H1 (cell line): ENCODE results near the gene ZNF284. TPM values are rescaled to one million over a fixed set of nuclear protein-coding genes. Genes with fewer than 3 reads are reported as not detected.

Experiments
- CTCF ChIA-PET: fragments of 300-600 bp; sonication (Branson Sonifier 250); formaldehyde crosslinking; loops from one replicate; lab custom pipeline; 2021; ENCODE audit not compliant: partially characterized antibody; lab: Charles Lee
- POLR2A ChIA-PET: fragments of 300-600 bp; sonication (Branson Sonifier 250); formaldehyde crosslinking; loops from one replicate; lab custom pipeline; 2021; ENCODE audit warnings: inconsistent platforms; ENCODE audit not compliant: partially characterized antibody; lab: Charles Lee
- DNase-seq, 2 experiments: peaks; one replicate each; pipeline versions ENCODE4 v3.0.0 to v3.0.0-alpha.2; 2010 to 2022; ENCODE audit warnings: low spot score in 2 of 2, low read depth in 1 of 2, mixed read lengths in 1 of 2
- FAIRE-seq: peaks from 2 replicates; lab custom pipeline; 2011; peaks lifted over from hg19 to GRCh38; lab: Jason Lieb, UNC
- H2AFZ ChIP-seq: 2 replicates; pipeline ENCODE4 v1.8.1; 2012; ENCODE audit warnings: low read length, inconsistent platforms
- H2AK5ac ChIP-seq: 2 replicates; pipeline ENCODE4 v1.6.1; 2013; ENCODE audit warnings: low read depth, low read length
- H2BK120ac ChIP-seq: replicated peaks from 2 replicates; pipeline ENCODE3; 2013; ENCODE audit warnings: low read depth, low read length, inconsistent platforms
- H2BK12ac ChIP-seq: 2 replicates; pipeline ENCODE4 v1.6.1; 2013; ENCODE audit warnings: low read depth, low read length
- H2BK15ac ChIP-seq: 2 replicates; pipeline ENCODE4 v1.6.1; 2013; ENCODE audit warnings: low read length
- H2BK20ac ChIP-seq: 2 replicates; pipeline ENCODE4 v1.6.1; 2013; ENCODE audit warnings: low read length
- H2BK5ac ChIP-seq: 2 replicates; pipeline ENCODE4 v1.6.1; 2013; ENCODE audit warnings: low read depth, low read length
- H3K14ac ChIP-seq: 2 replicates; pipeline ENCODE4 v1.6.1; 2013; ENCODE audit warnings: inconsistent platforms; ENCODE audit not compliant: insufficient read length
- H3K18ac ChIP-seq: 2 replicates; pipeline ENCODE4 v1.6.1; 2013; ENCODE audit warnings: low read length; ENCODE audit errors: extremely low read depth
- H3K23ac ChIP-seq: 2 replicates; pipeline ENCODE4 v1.6.1; 2013; ENCODE audit warnings: inconsistent platforms; ENCODE audit not compliant: insufficient read length
- H3K23me2 ChIP-seq: 2 replicates; pipeline ENCODE4 v1.6.1; 2013; ENCODE audit warnings: low read depth, low read length
- H3K27ac ChIP-seq: 2 replicates; pipeline ENCODE4 v1.6.1; 2011; ENCODE audit warnings: low read depth, low read length, inconsistent platforms
- H3K27me3 ChIP-seq, 4 experiments: replicated peaks in 1 of 4; 1 replicate in 1 of 4; 2 replicates in 3 of 4; pipeline versions ENCODE4 v1.6.1 to v1.8.1; 2011 to 2013; ENCODE audit warnings: low read length in 3 of 4, mild to moderate bottlenecking in 3 of 4, inconsistent platforms in 2 of 4, mixed read lengths in 2 of 4, moderate library complexity in 1 of 4; ENCODE audit not compliant: control insufficient read depth in 3 of 4, insufficient read depth in 3 of 4; ENCODE audit errors: extremely low read depth in 1 of 4
- H3K36me3 ChIP-seq, 4 experiments: 2 replicates each; pipeline versions ENCODE4 v1.6.1 to v1.8.1; 2011 to 2013; ENCODE audit warnings: mild to moderate bottlenecking in 4 of 4, low read length in 3 of 4, moderate library complexity in 2 of 4, control low read depth in 1 of 4, inconsistent platforms in 1 of 4; ENCODE audit not compliant: insufficient read depth in 4 of 4, control insufficient read depth in 2 of 4
- H3K4ac ChIP-seq: replicated peaks from 2 replicates; pipeline ENCODE3; 2013; ENCODE audit warnings: low read length, low read depth, mixed read lengths, inconsistent platforms; ENCODE audit not compliant: insufficient read length
- H3K4me1 ChIP-seq, 4 experiments: replicated peaks in 1 of 4; 1 replicate in 1 of 4; 2 replicates in 3 of 4; pipeline versions ENCODE4 v1.6.1 to v1.8.1; 2011 to 2013; ENCODE audit warnings: low read length in 3 of 4, inconsistent platforms in 2 of 4, mixed read lengths in 1 of 4; ENCODE audit not compliant: insufficient read depth in 4 of 4, control insufficient read depth in 3 of 4
- H3K4me2 ChIP-seq, 2 experiments: 2 replicates each; pipeline versions ENCODE4 v1.6.1 to v1.8.1; 2011 to 2013; ENCODE audit warnings: low read depth in 2 of 2, low read length in 2 of 2, control low read depth in 1 of 2, inconsistent platforms in 1 of 2, mild to moderate bottlenecking in 1 of 2; ENCODE audit not compliant: insufficient read depth in 1 of 2
- H3K4me3 ChIP-seq, 4 experiments: fragments of 200-600, 300-600 bp in 1 of 4; sonication (generic), shearing (Covaris generic), sonication (Bioruptor Twin) in 1 of 4; 2 replicates each; pipeline versions ENCODE4 v1.5.1 to v1.8.1; 2011 to 2016; ENCODE audit warnings: low read length in 4 of 4, low read depth in 3 of 4, control low read depth in 2 of 4, inconsistent platforms in 2 of 4, mild to moderate bottlenecking in 2 of 4, mixed read lengths in 1 of 4, moderate library complexity in 1 of 4; ENCODE audit not compliant: insufficient read depth in 2 of 4; ENCODE audit errors: extremely low read depth in 1 of 4
- H3K56ac ChIP-seq: replicated peaks from 2 replicates; pipeline ENCODE3; 2013; ENCODE audit warnings: low read depth, mild to moderate bottlenecking, mixed read lengths, low read length, inconsistent platforms; ENCODE audit not compliant: insufficient read length
- H3K79me1 ChIP-seq: 2 replicates; pipeline ENCODE4 v1.6.1; 2013; ENCODE audit warnings: low read depth, low read length, control low read depth
- H3K79me2 ChIP-seq, 2 experiments: 2 replicates each; pipeline versions ENCODE4 v1.6.1 to v1.8.1; 2012 to 2013; ENCODE audit warnings: low read length in 2 of 2, mild to moderate bottlenecking in 2 of 2, inconsistent platforms in 1 of 2; ENCODE audit not compliant: insufficient read depth in 2 of 2, control insufficient read depth in 1 of 2
- H3K9ac ChIP-seq, 4 experiments: replicated peaks in 1 of 4; 1 replicate in 1 of 4; 2 replicates in 3 of 4; pipeline versions ENCODE4 v1.6.1 to v1.8.1; 2011 to 2013; ENCODE audit warnings: low read depth in 3 of 4, low read length in 3 of 4, control low read depth in 2 of 4, mild to moderate bottlenecking in 2 of 4, moderate library complexity in 2 of 4, inconsistent platforms in 1 of 4; ENCODE audit errors: extremely low read depth in 1 of 4
- H3K9me3 ChIP-seq, 2 experiments: 2 replicates each; pipeline versions ENCODE4 v1.6.1 to v1.8.1; 2012 to 2013; ENCODE audit warnings: mild to moderate bottlenecking in 2 of 2, moderate library complexity in 2 of 2, control low read depth in 1 of 2, inconsistent platforms in 1 of 2, low read depth in 1 of 2, low read length in 1 of 2, mixed read lengths in 1 of 2; ENCODE audit not compliant: insufficient read depth in 2 of 2
- H4K20me1 ChIP-seq, 2 experiments: replicated peaks in 1 of 2; 2 replicates each; pipeline versions ENCODE3 to v1.8.1; 2011 to 2013; ENCODE audit warnings: inconsistent platforms in 2 of 2, low read length in 2 of 2, mild to moderate bottlenecking in 1 of 2; ENCODE audit not compliant: insufficient read depth in 2 of 2, control insufficient read depth in 1 of 2
- H4K5ac ChIP-seq: 2 replicates; pipeline ENCODE4 v1.6.1; 2013; ENCODE audit warnings: low read length, low read depth, mixed read lengths, inconsistent platforms; ENCODE audit not compliant: insufficient read length
- H4K8ac ChIP-seq: 2 replicates; pipeline ENCODE4 v1.8.0; 2013; ENCODE audit warnings: mild to moderate bottlenecking, moderate library complexity, low read length, inconsistent platforms; ENCODE audit not compliant: insufficient read depth; ENCODE audit errors: extremely low read depth
- H4K91ac ChIP-seq: replicated peaks from 2 replicates; pipeline ENCODE3; 2013; ENCODE audit warnings: low read length, mixed read lengths, inconsistent platforms; ENCODE audit not compliant: insufficient read length
- ASH2L ChIP-seq: fragments of 200-600, 300-600 bp; sonication (generic); IDR thresholded peaks from one replicate; pipeline ENCODE4 v1.7.1; 2017; ENCODE audit warnings: low read length
- BRCA1 ChIP-seq: IDR thresholded peaks from 2 replicates; pipeline ENCODE4 v1.6.1; 2012; ENCODE audit warnings: low read depth, low read length, improper control_type of control experiment
- CREB1 ChIP-seq: IDR thresholded peaks from 2 replicates; pipeline ENCODE4 v1.6.1; 2012; ENCODE audit warnings: inconsistent platforms
- E2F6 ChIP-seq: IDR thresholded peaks from 2 replicates; pipeline ENCODE4 v1.6.1; 2012; ENCODE audit warnings: inconsistent platforms
- PHF8 ChIP-seq: fragments of 200-600 bp; sonication (generic); conservative IDR thresholded peaks from 2 replicates; pipeline ENCODE4 v1.7.1; 2012; ENCODE audit warnings: low read depth, mild to moderate bottlenecking, inconsistent platforms, low read length, moderate library complexity
- POLR2A ChIP-seq, 2 experiments: IDR thresholded peaks; 1 replicate in 1 of 2; 2 replicates in 1 of 2; pipeline ENCODE4 v1.6.1; 2011; ENCODE audit warnings: low read depth in 2 of 2, low read length in 2 of 2, mild to moderate bottlenecking in 2 of 2; ENCODE audit errors: control extremely low read depth in 1 of 2
- POLR2AphosphoS5 ChIP-seq: IDR thresholded peaks from 2 replicates; pipeline ENCODE4 v1.6.1; 2011; ENCODE audit warnings: low read depth, low read length
- RFX5 ChIP-seq: IDR thresholded peaks from 2 replicates; pipeline ENCODE4 v1.6.1; 2011; ENCODE audit warnings: low read depth, low read length, improper control_type of control experiment, borderline replicate concordance
- TAF1 ChIP-seq: IDR thresholded peaks from 2 replicates; pipeline ENCODE4 v1.6.1; 2011; ENCODE audit warnings: mild to moderate bottlenecking, low read depth, low read length
- TBP ChIP-seq: IDR thresholded peaks from 2 replicates; pipeline ENCODE4 v1.6.1; 2011; ENCODE audit warnings: low read depth, low read length, improper control_type of control experiment
- USF2 ChIP-seq: IDR thresholded peaks from 2 replicates; pipeline ENCODE4 v1.6.1; 2011; ENCODE audit warnings: low read length, improper control_type of control experiment
- YY1 ChIP-seq: IDR thresholded peaks from 2 replicates; pipeline ENCODE4 v1.6.1; 2011; ENCODE audit warnings: low read depth, mild to moderate bottlenecking, low read length
- WGBS, 2 experiments: shearing (Covaris generic) in 1 of 2; methylation state at CpG; one replicate each; pipeline versions ENCODE4 v1.1.6 to v1.1.7; 2013 to 2015; ENCODE audit warnings: low lambda C conversion rate in 2 of 2, mixed read lengths in 2 of 2, inconsistent platforms in 1 of 2, low coverage in 1 of 2, missing lambda C conversion rate in 1 of 2; ENCODE audit not compliant: insufficient replicate concordance in 2 of 2, insufficient coverage in 1 of 2, insufficient read length in 1 of 2; ENCODE audit errors: extremely low coverage in 1 of 2, missing lambda C conversion rate in 1 of 2; 5-methylcytosine and 5-hydroxymethylcytosine counted together
- polyA plus RNA-seq, 7 experiments: library from polyadenylated mRNA; depleted of rRNA in 3 of 7; stranded (reverse) in 5 of 7; unstranded in 2 of 7; fragments of >200 nt in 5 of 7; fragments of 200-250 nt in 2 of 7; gene quantifications; 1 replicate in 5 of 7; 2 replicates in 1 of 7; 4 replicates in 1 of 7; pipeline versions ENCODE4 v1.2.1 to v1.2.3, GENCODE V29; 2011 to 2013; ENCODE audit warnings: missing spikeins in 2 of 7, mixed read lengths in 2 of 7
- total RNA-seq: library from RNA; stranded (reverse); fragmentation: NEBNext Ultra II Directional; extraction: Animal tissue kit (Norgen Biotek cat#: 25700); gene quantifications from 2 replicates; pipeline ENCODE4 v1.2.1, GENCODE V29; 2021

The ZNF284 gene
- total and polyA plus RNA-seq, 2 of the 8 experiments (the other 6 are each of a cell fraction or from before 2014, with no cell fraction given), result 1.1 to 3.4 TPM

GRCh38 chr19:44111910-44112463, 40.0 kb downstream of the ZNF284 start:
- Histone ChIP-seq H3K9me3 (peaks cover 22 to 25% of the 10 kb centered on the region in 2 experiments), H3K14ac (no peak overlapping the region), H3K23ac (no peak overlapping the region), H3K27ac (peak overlapping the region; percentile 77), H2AFZ (no peak overlapping the region), H3K27me3 (no peaks in the 10 kb centered on the region), H4K8ac (no peak overlapping the region), H2BK120ac (no peak overlapping the region), H3K36me3 (peaks cover 0 to 26% (median 11%) of the 10 kb centered on the region in 4 experiments; a peak in 6 of 8 replicates), H3K79me1 (no peaks in the 10 kb centered on the region; the same call in 1 of the 2 replicates), H3K18ac (no peak overlapping the region; the same call in 1 of the 2 replicates), H3K79me2 (peaks cover 0 to 14% of the 10 kb centered on the region in 2 experiments; a peak in 2 of 4 replicates), H3K4me2 (peak overlapping the region; percentile 64 to 69), H2BK15ac (no peak overlapping the region), H3K4me3 (peak overlapping the region; percentile 80 to 100 (median 95)), H3K4ac (no peak overlapping the region), H2AK5ac (no peak overlapping the region), H4K20me1 (no peaks in the 10 kb centered on the region), H2BK20ac (no peak overlapping the region), H3K4me1 (no peaks in the 10 kb centered on the region), H2BK5ac (no peak overlapping the region), H3K56ac (no peak overlapping the region), H3K23me2 (peaks cover 4% of the 10 kb centered on the region; the same call in 1 of the 2 replicates), H3K9ac (peak overlapping the region; percentile 62 to 93 (median 75)), H4K91ac (no peak overlapping the region), H2BK12ac (no peak overlapping the region; the same call in 1 of the 2 replicates), H4K5ac (peak overlapping the region; percentile 39)
- CTCF ChIA-PET, result interaction anchor here (0.6 to 1.2 kb wide), 3 partner anchors 14 to 1013 kb away, joined by 3 to 5 read pairs (median 3); no protein-coding TSS in a partner anchor
- peak; percentile 52 to 88 for DNase-seq
- POLR2A ChIA-PET, result interaction anchor here (0.6 to 3.8 kb wide), 17 partner anchors 9 to 388 kb away, joined by 3 to 27 read pairs (median 5); partner anchors contain the start of genes ZNF180, ZNF223, ZNF224 and ZNF226
- peak; percentile 89 for FAIRE-seq
- WGBS, 2 experiments, result 33% methylated on average over 17 of the region's 17 CpGs; no CpG with 5 or more reads in 1 of the 2 experiments
- TF ChIP-seq POLR2AphosphoS5, result peak; percentile 84
- peak; percentile 81 to 93 for TF ChIP-seq POLR2A (IDR thresholded peaks at IDR 0.05; ENCODE audit: control extremely low read depth in 1 of 2, low read depth in 2 of 2, low read length in 2 of 2)
- TF ChIP-seq TBP, result peak; percentile 52; the same call in 1 of the 2 replicates
- peak; percentile 49; the same call in 1 of the 2 replicates for TF ChIP-seq E2F6
- TF ChIP-seq RFX5, result no peak
- 0 out of 2 replicates have a peak, but pooled peaks have one; percentile 15 for TF ChIP-seq PHF8
- TF ChIP-seq ASH2L, result no peak
- no peak for TF ChIP-seq BRCA1
- peak; percentile 76 for TF ChIP-seq TAF1
- peak; percentile 65 for TF ChIP-seq CREB1
- TF ChIP-seq YY1, result peak; percentile 92
- peak; percentile 24; the same call in 1 of the 2 replicates for TF ChIP-seq USF2
